KMS-11 (cell line): ENCODE results near the gene TMEM14A.

Experiments
- H2AFZ ChIP-seq: fragments of 200-600 bp; sonication (generic); 2 replicates; pipeline ENCODE4 v1.6.1; 2016; ENCODE audit warnings: antibody characterized with exemption, mixed run types, low read depth
- H3K27ac ChIP-seq: fragments of 200-600 bp; sonication (generic); 2 replicates; pipeline ENCODE4 v1.6.1; 2016; ENCODE audit warnings: mild to moderate bottlenecking, mixed run types
- H3K27me3 ChIP-seq: fragments of 200-600 bp; sonication (generic); 2 replicates; pipeline ENCODE4 v1.6.1; 2017; ENCODE audit warnings: mild to moderate bottlenecking, low read depth, mixed run types, moderate library complexity; ENCODE audit not compliant: insufficient read depth
- H3K36me3 ChIP-seq: fragments of 200-600 bp; sonication (generic); 2 replicates; pipeline ENCODE4 v1.6.1; 2017; ENCODE audit warnings: mild to moderate bottlenecking, mixed run types; ENCODE audit not compliant: insufficient read depth
- H3K4me1 ChIP-seq: fragments of 200-600 bp; sonication (generic); 2 replicates; pipeline ENCODE4 v1.6.1; 2016; ENCODE audit warnings: mild to moderate bottlenecking, low read depth, mixed run types; ENCODE audit not compliant: poor library complexity, severe bottlenecking
- H3K4me2 ChIP-seq: fragments of 200-600 bp; sonication (generic); 2 replicates; pipeline ENCODE4 v1.7.0; 2016; ENCODE audit warnings: mild to moderate bottlenecking, mixed run types
- H3K4me3 ChIP-seq: fragments of 200-600 bp; sonication (generic); IDR thresholded peaks from 2 replicates; pipeline ENCODE4 v1.6.1; 2017; ENCODE audit warnings: low read depth, low read length, mixed read lengths; ENCODE audit not compliant: insufficient read depth
- H3K79me2 ChIP-seq: fragments of 200-600 bp; sonication (generic); 2 replicates; pipeline ENCODE4 v1.6.1; 2016; ENCODE audit warnings: low read depth, mixed run types; ENCODE audit not compliant: insufficient read depth
- H3K9ac ChIP-seq: fragments of 200-600 bp; sonication (generic); 2 replicates; pipeline ENCODE4 v1.6.1; 2016; ENCODE audit warnings: mild to moderate bottlenecking, mixed run types
- H4K20me1 ChIP-seq: fragments of 200-600 bp; sonication (generic); 2 replicates; pipeline ENCODE4 v1.6.1; 2016; ENCODE audit warnings: mild to moderate bottlenecking, mixed run types; ENCODE audit not compliant: insufficient read depth
- TF ChIP-seq, protein P1 (sequence below): fragments of 200-600 bp; sonication (generic); conservative IDR thresholded peaks from 2 replicates; pipeline ENCODE4 v1.6.1; 2017; ENCODE audit warnings: low read depth, mild to moderate bottlenecking, antibody characterized with exemption, low read length, moderate library complexity, mixed read lengths

TMEM14A gene

GRCh38 chr6:52670502-52671409 lies at the start of gene TMEM14A:
TMEM14A (plus strand) TSS chr6:52671113; CDS start chr6:52677103, 5,990 bp downstream.
- H3K27me3 ChIP-seq: no peaks in the 10 kb centered on the region
- TF ChIP-seq, protein P1, sequence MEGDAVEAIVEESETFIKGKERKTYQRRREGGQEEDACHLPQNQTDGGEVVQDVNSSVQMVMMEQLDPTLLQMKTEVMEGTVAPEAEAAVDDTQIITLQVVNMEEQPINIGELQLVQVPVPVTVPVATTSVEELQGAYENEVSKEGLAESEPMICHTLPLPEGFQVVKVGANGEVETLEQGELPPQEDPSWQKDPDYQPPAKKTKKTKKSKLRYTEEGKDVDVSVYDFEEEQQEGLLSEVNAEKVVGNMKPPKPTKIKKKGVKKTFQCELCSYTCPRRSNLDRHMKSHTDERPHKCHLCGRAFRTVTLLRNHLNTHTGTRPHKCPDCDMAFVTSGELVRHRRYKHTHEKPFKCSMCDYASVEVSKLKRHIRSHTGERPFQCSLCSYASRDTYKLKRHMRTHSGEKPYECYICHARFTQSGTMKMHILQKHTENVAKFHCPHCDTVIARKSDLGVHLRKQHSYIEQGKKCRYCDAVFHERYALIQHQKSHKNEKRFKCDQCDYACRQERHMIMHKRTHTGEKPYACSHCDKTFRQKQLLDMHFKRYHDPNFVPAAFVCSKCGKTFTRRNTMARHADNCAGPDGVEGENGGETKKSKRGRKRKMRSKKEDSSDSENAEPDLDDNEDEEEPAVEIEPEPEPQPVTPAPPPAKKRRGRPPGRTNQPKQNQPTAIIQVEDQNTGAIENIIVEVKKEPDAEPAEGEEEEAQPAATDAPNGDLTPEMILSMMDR: no peak
- peak within 1 kb of the TSS; percentile 95 for H3K4me2 ChIP-seq
- no peak within 1 kb of the TSS for H3K4me3 ChIP-seq
- peak within 1 kb of the TSS; percentile 41; the same call in 1 of the 2 replicates for H3K27ac ChIP-seq
- H3K79me2 ChIP-seq: peaks cover 47% of the 10 kb centered on the region
- peak within 1 kb of the TSS; percentile 11; the same call in 1 of the 2 replicates for H3K9ac ChIP-seq
- peaks cover 12% of the 10 kb centered on the region; the same call in 1 of the 2 replicates for H3K36me3 ChIP-seq
- peaks cover 75% of the 10 kb centered on the region for H3K4me1 ChIP-seq
- no peaks in the 10 kb centered on the region for H4K20me1 ChIP-seq
- H2AFZ ChIP-seq: peak within 1 kb of the TSS; percentile 53

DNA sequence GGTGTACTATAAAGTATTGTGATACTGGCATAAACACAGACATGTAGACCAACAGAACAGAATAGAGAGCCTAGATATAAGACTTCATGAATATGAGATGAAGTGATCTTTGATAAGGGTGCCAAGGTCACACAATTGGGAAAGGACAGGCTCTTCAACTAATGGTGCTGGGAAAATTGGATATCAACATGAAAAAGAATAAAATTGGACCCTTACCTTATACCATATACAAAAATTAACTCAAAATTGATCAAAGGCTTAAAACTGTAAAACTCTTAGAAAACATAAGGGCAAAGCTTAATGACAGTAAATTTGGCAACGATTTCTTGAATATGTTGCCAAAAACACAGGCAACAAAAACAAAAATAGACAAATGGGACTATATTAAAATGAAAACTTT lies 49.3 kb upstream of the TMEM14A start:
- H3K4me3 ChIP-seq: no peak overlapping the region
- H3K36me3 ChIP-seq: no peaks in the 10 kb centered on the region
- TF ChIP-seq, protein P1: no peak
- H2AFZ ChIP-seq: no peak overlapping the region
- no peaks in the 10 kb centered on the region for H3K79me2 ChIP-seq
- H3K4me2 ChIP-seq: no peak overlapping the region
- H3K9ac ChIP-seq: no peak overlapping the region
- H3K4me1 ChIP-seq: no peaks in the 10 kb centered on the region
- H4K20me1 ChIP-seq: no peaks in the 10 kb centered on the region
- no peaks in the 10 kb centered on the region for H3K27me3 ChIP-seq
- H3K27ac ChIP-seq: no peak overlapping the region

- H4K20me1 ChIP-seq: no peaks in the 10 kb centered on the region
- no peaks in the 10 kb centered on the region for H3K36me3 ChIP-seq
- no peak overlapping the region for H3K27ac ChIP-seq
- H3K79me2 ChIP-seq: no peaks in the 10 kb centered on the region
- no peak overlapping the region for H2AFZ ChIP-seq
- no peak overlapping the region for H3K4me2 ChIP-seq
- no peaks in the 10 kb centered on the region for H3K27me3 ChIP-seq
- H3K4me3 ChIP-seq: no peak overlapping the region
- TF ChIP-seq, protein P1: no peak
- H3K9ac ChIP-seq: no peak overlapping the region
- H3K4me1 ChIP-seq: no peaks in the 10 kb centered on the region
Observed at GRCh38 chr6:52622810-52623209, 48.1 kb upstream of the TMEM14A start.

GRCh38 chr6:52632011-52632410 lies 38.9 kb upstream of the TMEM14A start:
- Histone ChIP-seq H3K27me3 (no peaks in the 10 kb centered on the region), H4K20me1 (no peaks in the 10 kb centered on the region), H3K79me2 (no peaks in the 10 kb centered on the region), H3K27ac (no peak overlapping the region), H3K4me1 (no peaks in the 10 kb centered on the region), H2AFZ (no peak overlapping the region), H3K4me3 (no peak overlapping the region), H3K4me2 (no peak overlapping the region), H3K36me3 (no peaks in the 10 kb centered on the region), H3K9ac (no peak overlapping the region)
- TF ChIP-seq, protein P1: no peak
